Measurements from ENCODE around the gene DOK6. TPM values are rescaled to one million over a fixed set of nuclear protein-coding genes. Genes with fewer than 3 reads are reported as not detected.

Gene DOK6
- total RNA-seq, 1 donor = 3.6 TPM

- Histone ChIP-seq H3K9me3 (ENCODE audit: low read depth, low read length) (no peaks in the 10 kb centered on the region), H2AFZ (ENCODE audit: low read length) (no peak overlapping the region), H3K4me1 (ENCODE audit: insufficient read depth, low read length) (no peaks in the 10 kb centered on the region), H4K20me1 (ENCODE audit: insufficient read depth, low read length) (no peaks in the 10 kb centered on the region), H3K27me3 (ENCODE audit: insufficient read depth, low read length) (no peaks in the 10 kb centered on the region), H3K27ac (ENCODE audit: low read depth, low read length) (no peak overlapping the region), H3K36me3 (ENCODE audit: insufficient read depth, low read length) (no peaks in the 10 kb centered on the region), H3K4me3 (ENCODE audit: insufficient read depth, low read length) (no peak overlapping the region), H3K4me2 (ENCODE audit: insufficient read depth, low read length) (no peak overlapping the region), H3K79me2 (ENCODE audit: insufficient read depth, low read length) (no peaks in the 10 kb centered on the region)
- no peak for DNase-seq (ENCODE audit: insufficient read length, low spot score, missing footprints)
- no peak for TF ChIP-seq CTCF (IDR thresholded peaks at IDR 0.05; ENCODE audit: extremely low read depth, low read depth, low read length)
These were observed 336.0 kb downstream of the DOK6 start for GRCh38 chr18:69736730-69737129.

GRCh38 chr18:69737851-69738250 lies 337.2 kb downstream of the DOK6 start:
- Histone ChIP-seq H4K20me1 (ENCODE audit: insufficient read depth, low read length) (no peaks in the 10 kb centered on the region), H3K27me3 (ENCODE audit: insufficient read depth, low read length) (no peaks in the 10 kb centered on the region), H3K9me3 (ENCODE audit: low read depth, low read length) (no peaks in the 10 kb centered on the region), H3K4me3 (ENCODE audit: insufficient read depth, low read length) (no peak overlapping the region), H3K36me3 (ENCODE audit: insufficient read depth, low read length) (no peaks in the 10 kb centered on the region), H2AFZ (ENCODE audit: low read length) (no peak overlapping the region), H3K4me2 (ENCODE audit: insufficient read depth, low read length) (no peak overlapping the region), H3K4me1 (ENCODE audit: insufficient read depth, low read length) (no peaks in the 10 kb centered on the region), H3K27ac (ENCODE audit: low read depth, low read length) (no peak overlapping the region), H3K79me2 (ENCODE audit: insufficient read depth, low read length) (no peaks in the 10 kb centered on the region)
- TF ChIP-seq CTCF (IDR thresholded peaks at IDR 0.05; ENCODE audit: extremely low read depth, low read depth, low read length) = no peak
- no peak for DNase-seq (ENCODE audit: insufficient read length, low spot score, missing footprints)

GRCh38 chr18:69747388-69747787 lies 346.7 kb downstream of the DOK6 start:
- H2AFZ ChIP-seq (ENCODE audit: low read length) = no peak overlapping the region
- no peak for TF ChIP-seq CTCF (IDR thresholded peaks at IDR 0.05; ENCODE audit: extremely low read depth, low read depth, low read length)
- H3K79me2 ChIP-seq (ENCODE audit: insufficient read depth, low read length) = no peaks in the 10 kb centered on the region
- H4K20me1 ChIP-seq (ENCODE audit: insufficient read depth, low read length) = no peaks in the 10 kb centered on the region
- no peak overlapping the region for H3K27ac ChIP-seq (ENCODE audit: low read depth, low read length)
- H3K27me3 ChIP-seq (ENCODE audit: insufficient read depth, low read length) = no peaks in the 10 kb centered on the region
- no peaks in the 10 kb centered on the region for H3K36me3 ChIP-seq (ENCODE audit: insufficient read depth, low read length)
- H3K4me3 ChIP-seq (ENCODE audit: insufficient read depth, low read length) = no peak overlapping the region
- no peaks in the 10 kb centered on the region for H3K4me1 ChIP-seq (ENCODE audit: insufficient read depth, low read length)
- no peak for DNase-seq (ENCODE audit: insufficient read length, low spot score, missing footprints)
- H3K9me3 ChIP-seq (ENCODE audit: low read depth, low read length) = no peaks in the 10 kb centered on the region
- H3K4me2 ChIP-seq (ENCODE audit: insufficient read depth, low read length) = no peak overlapping the region

- no peaks in the 10 kb centered on the region for H3K9me3 ChIP-seq (ENCODE audit: low read depth, low read length)
- no peak for DNase-seq (ENCODE audit: insufficient read length, low spot score, missing footprints)
- H3K79me2 ChIP-seq (ENCODE audit: insufficient read depth, low read length) = no peaks in the 10 kb centered on the region
- no peak overlapping the region for H3K4me3 ChIP-seq (ENCODE audit: insufficient read depth, low read length)
- H3K4me1 ChIP-seq (ENCODE audit: insufficient read depth, low read length) = no peaks in the 10 kb centered on the region
- no peak overlapping the region for H2AFZ ChIP-seq (ENCODE audit: low read length)
- no peaks in the 10 kb centered on the region for H3K36me3 ChIP-seq (ENCODE audit: insufficient read depth, low read length)
- no peak overlapping the region for H3K27ac ChIP-seq (ENCODE audit: low read depth, low read length)
- H4K20me1 ChIP-seq (ENCODE audit: insufficient read depth, low read length) = no peaks in the 10 kb centered on the region
- no peaks in the 10 kb centered on the region for H3K27me3 ChIP-seq (ENCODE audit: insufficient read depth, low read length)
- no peak for TF ChIP-seq CTCF (IDR thresholded peaks at IDR 0.05; ENCODE audit: extremely low read depth, low read depth, low read length)
- no peak overlapping the region for H3K4me2 ChIP-seq (ENCODE audit: insufficient read depth, low read length)
These were observed 352.2 kb downstream of the DOK6 start for GRCh38 chr18:69752737-69753380.

All from osteoblast (primary cell).